Measurements from ENCODE around the gene NUDCD3.

The NUDCD3 gene

GRCh38 chr7:44394112-44394447 lies 96.4 kb downstream of the NUDCD3 start:
- no peak overlapping the region for H3K4me3 ChIP-seq
- DNase-seq (ENCODE audit: low read depth, low spot score): no peak
- H3K36me3 ChIP-seq (ENCODE audit: insufficient read depth, low read length): peaks cover 13% of the 10 kb centered on the region; the same call in 1 of the 2 replicates
- no peaks in the 10 kb centered on the region for H3K9me3 ChIP-seq (ENCODE audit: low read depth, low read length)
- no peak overlapping the region for H3K9ac ChIP-seq (ENCODE audit: insufficient read length)
- TF ChIP-seq EZH2 (IDR thresholded peaks at IDR 0.05) (no peak), POLR2AphosphoS5 (IDR thresholded peaks at IDR 0.05; ENCODE audit: borderline replicate concordance, low read depth, low read length) (no peak), FOXP2 (optimal IDR thresholded peaks at IDR 0.05; ENCODE audit: control extremely low read depth, extremely low read length, insufficient read depth) (no peak)
- no peak overlapping the region for H3K27ac ChIP-seq

GRCh38 chr7:44393238-44394111 lies 97.0 kb downstream of the NUDCD3 start:
- peaks cover 14% of the 10 kb centered on the region; the same call in 1 of the 2 replicates for H3K36me3 ChIP-seq (ENCODE audit: insufficient read depth, low read length)
- H3K4me3 ChIP-seq: no peak overlapping the region

GRCh38 chr7:44392618-44393010 lies 97.8 kb downstream of the NUDCD3 start:
- TF ChIP-seq FOXP2 (optimal IDR thresholded peaks at IDR 0.05; ENCODE audit: control extremely low read depth, extremely low read length, insufficient read depth) (no peak), POLR2AphosphoS5 (IDR thresholded peaks at IDR 0.05; ENCODE audit: borderline replicate concordance, low read depth, low read length) (no peak), EZH2 (IDR thresholded peaks at IDR 0.05) (no peak)
- Histone ChIP-seq H3K36me3 (ENCODE audit: insufficient read depth, low read length) (peaks cover 17% of the 10 kb centered on the region; the same call in 1 of the 2 replicates), H3K27ac (no peak overlapping the region), H3K9me3 (ENCODE audit: low read depth, low read length) (no peaks in the 10 kb centered on the region), H3K9ac (ENCODE audit: insufficient read length) (no peak overlapping the region), H3K4me3 (no peak overlapping the region)
- DNase-seq (ENCODE audit: low read depth, low spot score): no peak

More at GRCh38 chr7:44393238-44394111, 97.0 kb downstream of the NUDCD3 start:
- no peak overlapping the region for H3K27ac ChIP-seq
- H3K9ac ChIP-seq (ENCODE audit: insufficient read length): no peak overlapping the region
- DNase-seq (ENCODE audit: low read depth, low spot score): no peak
- no peaks in the 10 kb centered on the region for H3K9me3 ChIP-seq (ENCODE audit: low read depth, low read length)
- TF ChIP-seq POLR2AphosphoS5 (IDR thresholded peaks at IDR 0.05; ENCODE audit: borderline replicate concordance, low read depth, low read length) (no peak), EZH2 (IDR thresholded peaks at IDR 0.05) (no peak), FOXP2 (optimal IDR thresholded peaks at IDR 0.05; ENCODE audit: control extremely low read depth, extremely low read length, insufficient read depth) (no peak)

- no peak overlapping the region for H3K27ac ChIP-seq
- H3K9ac ChIP-seq (ENCODE audit: insufficient read length): no peak overlapping the region
- peaks cover 17% of the 10 kb centered on the region; the same call in 1 of the 2 replicates for H3K36me3 ChIP-seq (ENCODE audit: insufficient read depth, low read length)
- H3K9me3 ChIP-seq (ENCODE audit: low read depth, low read length): no peaks in the 10 kb centered on the region
- TF ChIP-seq EZH2 (IDR thresholded peaks at IDR 0.05) (no peak), FOXP2 (optimal IDR thresholded peaks at IDR 0.05; ENCODE audit: control extremely low read depth, extremely low read length, insufficient read depth) (no peak)
- DNase-seq (ENCODE audit: low read depth, low spot score): no peak
- no peak overlapping the region for H3K4me3 ChIP-seq
Measured at GRCh38 chr7:44391746-44392617, 98.5 kb downstream of the NUDCD3 start.

DNA sequence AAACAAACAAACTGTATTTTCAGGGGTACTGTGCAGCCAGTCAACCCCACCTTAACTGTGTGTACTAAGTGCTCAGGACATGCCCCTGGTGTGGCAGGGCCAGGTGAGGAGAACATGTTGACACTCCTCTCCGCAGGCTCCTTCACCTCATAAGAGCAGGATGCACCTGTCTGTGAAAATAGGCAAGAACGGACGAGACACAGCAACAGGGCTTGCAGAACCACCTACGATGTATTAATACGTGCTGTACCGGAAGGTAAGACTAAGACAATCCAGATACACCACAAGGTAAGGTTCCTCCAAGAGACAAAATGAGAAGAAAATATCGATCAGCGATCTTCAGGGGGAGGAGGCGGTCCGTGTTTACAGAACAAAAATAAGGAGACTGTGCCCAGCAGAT lies 99.3 kb downstream of the NUDCD3 start:
- TF ChIP-seq POLR2AphosphoS5 (IDR thresholded peaks at IDR 0.05; ENCODE audit: borderline replicate concordance, low read depth, low read length) (no peak), EZH2 (IDR thresholded peaks at IDR 0.05) (no peak), FOXP2 (optimal IDR thresholded peaks at IDR 0.05; ENCODE audit: control extremely low read depth, extremely low read length, insufficient read depth) (no peak)
- Histone ChIP-seq H3K9ac (ENCODE audit: insufficient read length) (no peak overlapping the region), H3K9me3 (ENCODE audit: low read depth, low read length) (no peaks in the 10 kb centered on the region), H3K4me3 (no peak overlapping the region), H3K27ac (no peak overlapping the region), H3K36me3 (ENCODE audit: insufficient read depth, low read length) (peaks cover 17% of the 10 kb centered on the region; the same call in 1 of the 2 replicates)
- no peak for DNase-seq (ENCODE audit: low read depth, low spot score)

DNA sequence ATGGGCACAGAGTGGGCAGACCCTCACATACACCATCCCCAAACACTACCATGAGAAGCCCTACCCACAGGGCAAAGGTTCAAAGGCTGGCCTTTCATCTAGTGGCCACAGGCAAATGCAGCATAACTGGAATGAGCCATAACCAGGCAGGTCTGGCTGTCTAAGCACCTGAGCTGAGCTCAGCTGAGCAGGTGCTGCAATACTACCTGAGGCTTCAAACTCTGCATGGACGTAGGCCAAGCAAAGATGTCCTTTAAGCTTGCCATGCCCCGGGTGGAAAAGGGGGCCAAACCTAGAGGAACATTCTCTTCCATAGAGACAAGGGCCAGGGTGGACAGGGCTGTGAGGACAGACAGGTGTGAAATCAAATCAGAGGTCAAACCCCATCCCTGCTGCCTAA lies 99.8 kb downstream of the NUDCD3 start:
- H3K9me3 ChIP-seq (ENCODE audit: low read depth, low read length): no peaks in the 10 kb centered on the region
- no peak for TF ChIP-seq EZH2 (IDR thresholded peaks at IDR 0.05)
- TF ChIP-seq POLR2AphosphoS5 (IDR thresholded peaks at IDR 0.05; ENCODE audit: borderline replicate concordance, low read depth, low read length): no peak
- no peak for TF ChIP-seq FOXP2 (optimal IDR thresholded peaks at IDR 0.05; ENCODE audit: control extremely low read depth, extremely low read length, insufficient read depth)
- H3K4me3 ChIP-seq: no peak overlapping the region
- no peak overlapping the region for H3K9ac ChIP-seq (ENCODE audit: insufficient read length)
- H3K36me3 ChIP-seq (ENCODE audit: insufficient read depth, low read length): peaks cover 19% of the 10 kb centered on the region; the same call in 1 of the 2 replicates
- no peak overlapping the region for H3K27ac ChIP-seq
- DNase-seq (ENCODE audit: low read depth, low spot score): no peak

- Histone ChIP-seq H3K27ac (no peak overlapping the region), H3K36me3 (ENCODE audit: insufficient read depth, low read length) (peaks cover 23% of the 10 kb centered on the region; the same call in 1 of the 2 replicates), H3K4me3 (no peak overlapping the region), H3K9me3 (ENCODE audit: low read depth, low read length) (no peaks in the 10 kb centered on the region), H3K9ac (ENCODE audit: insufficient read length) (no peak overlapping the region)
- no peak for DNase-seq (ENCODE audit: low read depth, low spot score)
- TF ChIP-seq FOXP2 (optimal IDR thresholded peaks at IDR 0.05; ENCODE audit: control extremely low read depth, extremely low read length, insufficient read depth): no peak
- no peak for TF ChIP-seq EZH2 (IDR thresholded peaks at IDR 0.05)
- no peak for TF ChIP-seq POLR2AphosphoS5 (IDR thresholded peaks at IDR 0.05; ENCODE audit: borderline replicate concordance, low read depth, low read length)
Measured at GRCh38 chr7:44388089-44388970, 102.1 kb downstream of the NUDCD3 start.
